ENCODE measurements around the gene GTPBP1.
A peak's percentile ranks its signal among the peaks of the same experiment; 100 is the strongest.

The GTPBP1 gene

GRCh38 chr22:38756711-38757463 lies 51.1 kb downstream of the GTPBP1 start:
- no peak for DNase-seq (ENCODE audit: low read depth in 2 of 2)

GRCh38 chr22:38757464-38757757 lies 51.7 kb downstream of the GTPBP1 start:
- no peak for DNase-seq (ENCODE audit: low read depth in 2 of 2)

GRCh38 chr22:38758276-38758945 lies 52.7 kb downstream of the GTPBP1 start:
- peak; percentile 51 to 63 for DNase-seq (ENCODE audit: low read depth in 2 of 2)

GRCh38 chr22:38759005-38759404 lies 53.3 kb downstream of the GTPBP1 start:
- DNase-seq (ENCODE audit: low read depth in 2 of 2), result no peak

- no peak for DNase-seq (ENCODE audit: low read depth in 2 of 2)
These were observed 54.9 kb downstream of the GTPBP1 start for GRCh38 chr22:38760477-38761201.

- DNase-seq (ENCODE audit: low read depth in 2 of 2), result no peak
These were observed 55.7 kb downstream of the GTPBP1 start for GRCh38 chr22:38761202-38762162.

GRCh38 chr22:38762551-38762983 lies 56.8 kb downstream of the GTPBP1 start:
- no peak for DNase-seq (ENCODE audit: low read depth in 2 of 2)

- no peak for DNase-seq (ENCODE audit: low read depth in 2 of 2)
These were observed 60.5 kb downstream of the GTPBP1 start for GRCh38 chr22:38766076-38766777.

GRCh38 chr22:38767313-38767712 lies 61.6 kb downstream of the GTPBP1 start:
- DNase-seq (ENCODE audit: low read depth in 2 of 2), result no peak

GRCh38 chr22:38768036-38768435 lies 62.3 kb downstream of the GTPBP1 start:
- no peak for DNase-seq (ENCODE audit: low read depth in 2 of 2)

- DNase-seq (ENCODE audit: low read depth in 2 of 2), result no peak
These were observed 64.7 kb downstream of the GTPBP1 start for GRCh38 chr22:38770257-38770949.

- no peak for DNase-seq (ENCODE audit: low read depth in 2 of 2)
These were observed 66.8 kb downstream of the GTPBP1 start for GRCh38 chr22:38772623-38772873.

GRCh38 chr22:38773363-38773946 lies 67.7 kb downstream of the GTPBP1 start:
- no peak for DNase-seq (ENCODE audit: low read depth in 2 of 2)

GRCh38 chr22:38774496-38775166 lies 68.9 kb downstream of the GTPBP1 start:
- DNase-seq (ENCODE audit: low read depth in 2 of 2), result no peak

GRCh38 chr22:38775656-38776055 lies 69.9 kb downstream of the GTPBP1 start:
- no peak for DNase-seq (ENCODE audit: low read depth in 2 of 2)

- DNase-seq (ENCODE audit: low read depth in 2 of 2), result no peak
These were observed 70.3 kb downstream of the GTPBP1 start for GRCh38 chr22:38776086-38776485.

GRCh38 chr22:38777087-38777671 lies 71.4 kb downstream of the GTPBP1 start:
- no peak for DNase-seq (ENCODE audit: low read depth in 2 of 2)

- DNase-seq (ENCODE audit: low read depth in 2 of 2), result no peak
These were observed 75.3 kb downstream of the GTPBP1 start for GRCh38 chr22:38781033-38781432.

- DNase-seq (ENCODE audit: low read depth in 2 of 2), result no peak
These were observed 76.8 kb downstream of the GTPBP1 start for GRCh38 chr22:38782402-38783094.

Data from stimulated activated CD4-positive, alpha-beta T cell treated with anti-CD3 and anti-CD28 coated beads, Interleukin-12 subunit alpha, Interleukin-12 subunit beta, amount 100 ng/mL, for 24 hours (primary cell).